Chondrocyte (in vitro differentiated cells): ENCODE data around the gene ATG9B. TPM values are rescaled to one million over a fixed set of nuclear protein-coding genes. Genes with fewer than 3 reads are reported as not detected.

Experiments used
- DNase-seq: peaks from one replicate; pipeline ENCODE4 v3.0.0; 2021; ENCODE audit warnings: mixed read lengths, low spot score
- H3K27ac Mint-ChIP-seq: one replicate; pipeline ENCODE4 v1.8.0; 2021; ENCODE audit warnings: mild to moderate bottlenecking, moderate library complexity, mixed read lengths; ENCODE audit not compliant: unreplicated experiment
- H3K27me3 Mint-ChIP-seq: 2 replicates; pipeline ENCODE4 v1.8.0; 2021; ENCODE audit warnings: low read depth, mixed read lengths
- H3K36me3 Mint-ChIP-seq: 2 replicates; pipeline ENCODE4 v1.8.0; 2021; ENCODE audit warnings: low read depth, mixed read lengths
- H3K4me1 Mint-ChIP-seq: 2 replicates; pipeline ENCODE4 v1.8.0; 2021; ENCODE audit warnings: low read depth, mild to moderate bottlenecking, mixed read lengths
- H3K4me3 Mint-ChIP-seq: one replicate; pipeline ENCODE4 v1.8.0; 2021; ENCODE audit warnings: mild to moderate bottlenecking, moderate library complexity, mixed read lengths; ENCODE audit not compliant: unreplicated experiment
- H3K9me3 Mint-ChIP-seq: 2 replicates; pipeline ENCODE4 v1.8.0; 2021; ENCODE audit warnings: low read depth, mixed read lengths
- CTCF ChIP-seq: fragments of 200-600 bp; sonication (generic); IDR thresholded peaks from 2 replicates; pipeline ENCODE4 v1.5.0; 2021; ENCODE audit warnings: antibody characterized with exemption, mild to moderate bottlenecking, moderate library complexity
- total RNA-seq: library from RNA; stranded (reverse); gene quantifications from 3 replicates; pipeline ENCODE4 v1.2.1, GENCODE V29; 2021

Gene ATG9B
- total RNA-seq, 1 donor from 2014 or later, result 1.6 TPM

DNA sequence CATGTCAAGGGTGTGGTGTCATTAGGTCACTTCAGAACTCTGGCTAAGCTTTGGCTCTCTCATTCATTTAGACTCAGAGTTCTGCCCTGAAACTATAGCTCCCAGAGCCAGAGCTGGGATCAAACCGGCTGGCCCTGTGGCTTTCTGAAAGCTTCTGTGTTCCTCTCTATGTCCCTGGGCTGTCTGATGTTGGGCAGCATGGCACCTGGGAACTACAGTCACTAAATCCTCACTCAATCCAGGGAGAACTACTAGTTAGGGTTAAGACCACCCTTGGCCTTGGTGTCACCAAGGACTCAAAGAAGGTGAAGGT lies 13.2 kb downstream of the ATG9B start:
- Mint-ChIP-seq H3K27me3 (peaks cover 18% of the 10 kb centered on the region), H3K36me3 (no peaks in the 10 kb centered on the region), H3K4me3 (no peak overlapping the region), H3K27ac (no peak overlapping the region), H3K4me1 (peaks cover 21% of the 10 kb centered on the region), H3K9me3 (no peaks in the 10 kb centered on the region)
- TF ChIP-seq CTCF, result no peak
- no peak for DNase-seq

- Mint-ChIP-seq H3K36me3 (no peaks in the 10 kb centered on the region), H3K4me1 (peaks cover 21% of the 10 kb centered on the region), H3K27me3 (peaks cover 18% of the 10 kb centered on the region), H3K9me3 (no peaks in the 10 kb centered on the region), H3K27ac (no peak overlapping the region), H3K4me3 (peak overlapping the region; percentile 33)
- TF ChIP-seq CTCF, result no peak
- DNase-seq, result no peak
Measured at GRCh38 chr7:151010307-151011096, 13.8 kb downstream of the ATG9B start.

GRCh38 chr7:151010037-151010306 lies 14.3 kb downstream of the ATG9B start:
- Mint-ChIP-seq H3K4me3 (no peak overlapping the region), H3K9me3 (no peaks in the 10 kb centered on the region), H3K36me3 (no peaks in the 10 kb centered on the region), H3K27ac (no peak overlapping the region), H3K4me1 (peaks cover 21% of the 10 kb centered on the region), H3K27me3 (peaks cover 18% of the 10 kb centered on the region)
- no peak for DNase-seq
- no peak for TF ChIP-seq CTCF

DNA sequence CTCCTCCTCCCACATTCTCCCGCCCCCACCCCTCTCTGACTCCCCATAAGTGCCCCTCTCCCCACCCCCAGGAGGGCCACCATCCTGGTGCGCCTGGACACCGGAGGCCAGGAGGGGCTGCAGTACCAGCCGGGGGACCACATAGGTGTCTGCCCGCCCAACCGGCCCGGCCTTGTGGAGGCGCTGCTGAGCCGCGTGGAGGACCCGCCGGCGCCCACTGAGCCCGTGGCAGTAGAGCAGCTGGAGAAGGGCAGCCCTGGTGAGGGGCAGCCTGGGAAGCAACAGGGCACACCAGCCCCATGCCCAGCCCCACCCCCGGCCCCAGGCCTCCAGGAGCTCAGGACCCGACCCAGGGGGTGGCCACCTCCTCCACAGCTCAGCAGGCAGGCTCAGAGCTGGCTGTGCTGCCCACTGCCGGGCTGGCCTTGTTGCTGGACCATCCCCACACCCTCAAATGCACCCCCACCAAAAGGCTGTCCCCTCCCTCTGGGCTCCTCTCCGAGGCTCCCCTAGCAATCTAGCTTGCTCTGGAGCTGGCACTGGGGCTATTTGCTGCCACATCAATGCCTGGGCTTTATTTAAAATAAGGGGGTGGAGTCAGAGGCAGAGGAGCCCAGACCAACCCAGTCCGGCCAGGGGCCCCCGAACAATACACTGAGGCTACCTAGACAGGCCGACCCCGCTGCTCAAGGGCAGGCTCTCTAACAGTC lies 14.8 kb downstream of the ATG9B start:
- Mint-ChIP-seq H3K27me3 (peaks cover 18% of the 10 kb centered on the region), H3K36me3 (no peaks in the 10 kb centered on the region), H3K4me1 (peaks cover 21% of the 10 kb centered on the region), H3K4me3 (no peak overlapping the region), H3K27ac (no peak overlapping the region), H3K9me3 (no peaks in the 10 kb centered on the region)
- DNase-seq, result no peak
- no peak for TF ChIP-seq CTCF

GRCh38 chr7:151008511-151009323 lies 15.6 kb downstream of the ATG9B start:
- H3K27ac Mint-ChIP-seq, result no peak overlapping the region

More at GRCh38 chr7:151008511-151009323, 15.6 kb downstream of the ATG9B start:
- TF ChIP-seq CTCF, result peak; percentile 73
- Mint-ChIP-seq H3K4me1 (peaks cover 21% of the 10 kb centered on the region), H3K27me3 (peaks cover 19% of the 10 kb centered on the region), H3K9me3 (no peaks in the 10 kb centered on the region), H3K4me3 (no peak overlapping the region), H3K36me3 (no peaks in the 10 kb centered on the region)
- no peak for DNase-seq
